GM21447 (cell line): ENCODE results near the gene CMC4.

Experiments
- ATAC-seq: cut with Tn5 transposase; IDR thresholded peaks from one replicate; pipeline ENCODE4 v1.9.1; 2021; ENCODE audit not compliant: unreplicated experiment

Gene CMC4

GRCh38 chrX:155054255-155054654 lies 16.7 kb downstream of the CMC4 start:
- ATAC-seq = no peak

- no peak for ATAC-seq
These were observed 17.3 kb downstream of the CMC4 start for GRCh38 chrX:155053656-155054055.

- no peak for ATAC-seq
These were observed 18.0 kb downstream of the CMC4 start for GRCh38 chrX:155052738-155053498.

- no peak for ATAC-seq
These were observed 21.8 kb downstream of the CMC4 start for GRCh38 chrX:155048977-155049619.

- ATAC-seq = no peak
These were observed 24.0 kb downstream of the CMC4 start for GRCh38 chrX:155046811-155047528.

- ATAC-seq = no peak
These were observed 24.7 kb downstream of the CMC4 start for GRCh38 chrX:155046129-155046810.

- no peak for ATAC-seq
These were observed 35.2 kb downstream of the CMC4 start for GRCh38 chrX:155035688-155036087.

- ATAC-seq = no peak
These were observed 39.3 kb downstream of the CMC4 start for GRCh38 chrX:155031657-155032056.

GRCh38 chrX:155028877-155029291 lies 42.1 kb downstream of the CMC4 start:
- no peak for ATAC-seq

- no peak for ATAC-seq
These were observed 42.8 kb downstream of the CMC4 start for GRCh38 chrX:155028129-155028528.

GRCh38 chrX:155027509-155028066 lies 43.3 kb downstream of the CMC4 start:
- no peak for ATAC-seq

GRCh38 chrX:155026727-155027508 lies 44.0 kb downstream of the CMC4 start, which contains the start of gene FUNDC2:
Gene FUNDC2, plus strand, starts transcription at chrX:155026844. Its CDS starts 95 bp downstream, at chrX:155026939.
- ATAC-seq = peak; percentile 88

- no peak for ATAC-seq
These were observed 44.6 kb downstream of the CMC4 start for GRCh38 chrX:155026420-155026726.

- ATAC-seq = no peak
These were observed 46.8 kb downstream of the CMC4 start for GRCh38 chrX:155023907-155024833.

GRCh38 chrX:155022585-155022984 lies 48.4 kb downstream of the CMC4 start, which contains the start of gene F8:
Gene F8, minus strand, starts transcription at chrX:155022723. Its CDS starts 171 bp downstream, at chrX:155022552.
- no peak for ATAC-seq

GRCh38 chrX:155020591-155020990 lies 50.3 kb downstream of the CMC4 start:
- no peak for ATAC-seq
